GM21447 (cell line): ENCODE results near the gene TOMT.

Experiments used
- ATAC-seq: cut with Tn5 transposase; IDR thresholded peaks from one replicate; pipeline ENCODE4 v1.9.1; 2021; ENCODE audit not compliant: unreplicated experiment

TOMT gene, protein sequence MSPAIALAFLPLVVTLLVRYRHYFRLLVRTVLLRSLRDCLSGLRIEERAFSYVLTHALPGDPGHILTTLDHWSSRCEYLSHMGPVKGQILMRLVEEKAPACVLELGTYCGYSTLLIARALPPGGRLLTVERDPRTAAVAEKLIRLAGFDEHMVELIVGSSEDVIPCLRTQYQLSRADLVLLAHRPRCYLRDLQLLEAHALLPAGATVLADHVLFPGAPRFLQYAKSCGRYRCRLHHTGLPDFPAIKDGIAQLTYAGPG

DNA sequence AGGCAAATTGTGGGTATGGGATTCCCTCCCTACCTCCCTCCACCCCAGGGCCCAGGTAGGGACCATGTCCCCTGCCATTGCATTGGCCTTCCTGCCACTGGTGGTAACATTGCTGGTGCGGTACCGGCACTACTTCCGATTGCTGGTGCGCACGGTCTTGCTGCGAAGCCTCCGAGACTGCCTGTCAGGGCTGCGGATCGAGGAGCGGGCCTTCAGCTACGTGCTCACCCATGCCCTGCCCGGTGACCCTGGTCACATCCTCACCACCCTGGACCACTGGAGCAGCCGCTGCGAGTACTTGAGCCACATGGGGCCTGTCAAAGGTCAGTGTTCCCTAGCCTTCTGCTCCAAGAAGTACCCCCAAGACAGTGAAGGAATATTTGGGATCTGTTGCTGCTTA is at the start of gene TOMT:
Gene TOMT (plus strand): TSS at position 37 of the 400 bp plus-strand sequence. CDS start 28 bp downstream, at position 65.
- ATAC-seq: no peak

DNA sequence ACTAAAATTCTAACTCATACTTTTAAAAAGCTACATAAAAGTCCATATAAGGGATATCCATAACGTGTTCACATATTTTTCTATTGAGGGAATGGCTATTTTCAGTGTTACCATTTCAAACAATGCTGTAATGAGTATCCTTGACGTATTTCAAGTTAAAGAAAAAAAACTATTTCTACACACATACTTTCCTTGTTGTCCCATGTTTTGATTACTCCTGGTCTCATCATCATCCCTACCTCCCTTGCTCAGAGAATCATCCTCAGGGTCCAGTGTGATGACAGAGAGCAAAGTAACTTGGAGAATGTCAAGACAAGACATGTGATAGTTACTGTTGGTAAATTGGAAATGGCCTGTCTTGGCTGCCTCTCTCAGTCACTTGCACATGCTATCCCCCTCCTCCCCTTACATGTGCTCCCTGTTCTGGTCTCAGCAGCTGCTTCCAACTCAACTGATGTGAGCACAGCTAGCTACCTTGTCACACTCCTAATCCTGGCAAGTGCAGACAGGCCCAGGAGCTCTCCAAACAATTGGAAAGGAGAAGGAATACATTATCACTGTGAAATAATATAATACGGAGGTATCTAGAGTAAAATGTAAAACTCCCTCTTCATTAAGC is 47.2 kb upstream of the TOMT start:
- ATAC-seq: no peak

DNA sequence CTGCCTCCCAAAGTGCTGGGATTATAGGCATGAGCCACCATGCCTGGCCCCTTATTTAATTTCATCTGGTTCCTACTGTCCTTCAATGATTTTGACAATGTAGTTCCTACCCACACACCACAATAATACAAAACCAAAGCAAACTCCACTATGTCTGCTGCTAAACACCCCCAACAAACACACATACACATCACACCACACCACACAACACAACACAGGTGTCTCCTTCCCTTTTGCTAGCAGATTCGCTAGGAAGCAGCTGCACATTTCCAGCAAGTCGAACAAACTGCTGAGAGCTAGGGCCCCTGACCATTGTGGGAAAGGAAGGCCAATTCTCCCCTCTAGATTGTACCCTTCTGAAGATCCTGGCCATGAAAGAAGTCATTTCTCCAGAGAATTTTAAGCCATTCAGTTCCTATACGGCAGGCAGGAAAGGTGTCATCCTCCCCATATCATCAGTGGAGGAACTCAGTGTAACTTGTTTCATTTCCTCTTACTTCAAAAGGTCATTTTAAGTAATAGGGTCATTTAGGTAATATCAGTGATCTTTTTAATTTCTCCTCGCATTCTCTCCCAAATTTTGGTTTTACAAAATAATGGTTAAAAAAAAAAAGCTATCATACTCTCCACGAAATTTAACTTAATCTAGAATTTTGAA is 43.9 kb upstream of the TOMT start:
- ATAC-seq: no peak

DNA sequence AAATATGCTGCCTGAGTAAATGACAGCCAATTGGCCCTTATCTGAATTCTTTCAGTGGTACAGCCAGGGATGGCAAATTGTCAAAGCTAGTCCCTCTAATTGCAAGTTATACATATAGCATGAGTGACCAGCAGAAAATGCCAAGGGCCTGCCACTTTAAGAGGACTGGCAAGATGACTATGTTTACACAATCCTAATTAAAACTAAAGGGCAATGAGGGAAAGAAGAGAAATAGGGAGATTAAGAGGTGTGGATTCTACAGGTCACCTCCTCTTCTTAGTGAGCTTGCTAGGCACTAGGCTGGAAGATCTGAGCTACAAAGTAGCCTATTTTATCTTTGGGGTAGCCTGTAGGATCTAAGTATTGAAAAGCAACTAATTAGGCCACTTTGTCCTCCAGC is 38.9 kb upstream of the TOMT start:
- ATAC-seq: no peak

DNA sequence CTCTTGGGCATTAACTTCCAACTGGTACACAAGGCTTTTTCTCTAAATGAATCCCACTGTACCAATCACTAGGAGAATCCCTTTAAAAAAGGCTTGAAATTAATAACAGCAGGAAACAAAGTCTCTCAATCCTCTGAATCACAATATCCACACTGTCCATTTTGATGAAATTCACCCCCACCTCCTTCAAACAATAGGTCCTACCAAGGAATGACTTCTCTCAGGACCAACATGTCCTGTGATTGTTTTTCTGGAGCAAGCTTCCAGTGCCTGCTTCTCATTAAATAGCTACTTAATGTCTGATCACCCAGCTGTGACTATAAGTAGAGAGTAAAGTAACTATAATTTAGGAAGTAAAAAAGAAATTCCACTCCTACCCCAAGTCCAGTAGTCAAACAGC is 38.5 kb upstream of the TOMT start:
- no peak for ATAC-seq

DNA sequence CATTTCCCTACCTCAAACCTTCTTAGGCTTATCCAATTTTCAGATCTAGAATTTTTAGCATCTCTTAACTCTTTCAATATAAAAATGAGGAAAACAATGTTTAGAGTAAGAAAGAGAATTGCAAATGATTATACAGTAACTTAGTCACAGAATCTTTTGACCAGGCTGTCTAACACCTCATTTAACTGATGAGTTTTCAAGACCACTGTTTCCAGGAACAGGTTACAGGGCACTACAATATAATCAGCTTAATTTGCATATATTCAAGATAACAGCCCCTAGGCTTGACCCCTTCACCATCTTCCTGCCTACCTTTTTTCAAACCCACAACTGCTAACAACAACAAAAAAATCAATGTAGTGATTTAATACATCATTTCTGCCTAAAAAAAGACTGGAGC is 38.0 kb upstream of the TOMT start:
- no peak for ATAC-seq

DNA sequence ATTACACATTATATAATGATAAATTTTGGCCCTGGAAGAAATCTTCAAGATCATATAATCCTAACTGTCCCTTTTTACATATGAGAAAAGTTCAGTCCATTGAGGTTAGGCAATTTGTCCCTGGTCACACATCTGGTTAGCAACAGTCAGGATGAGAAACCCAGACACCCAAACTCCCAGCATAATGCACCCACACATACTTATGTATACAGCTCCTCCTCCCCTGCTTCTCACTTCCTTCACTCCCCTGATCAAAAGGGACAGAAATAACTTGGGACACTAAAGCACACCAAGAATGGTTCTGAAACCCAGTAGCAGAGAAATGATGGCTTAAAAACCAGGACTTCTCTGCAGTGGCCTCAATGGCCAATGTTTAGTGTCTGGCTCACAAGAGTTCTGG is 36.5 kb upstream of the TOMT start:
- no peak for ATAC-seq

DNA sequence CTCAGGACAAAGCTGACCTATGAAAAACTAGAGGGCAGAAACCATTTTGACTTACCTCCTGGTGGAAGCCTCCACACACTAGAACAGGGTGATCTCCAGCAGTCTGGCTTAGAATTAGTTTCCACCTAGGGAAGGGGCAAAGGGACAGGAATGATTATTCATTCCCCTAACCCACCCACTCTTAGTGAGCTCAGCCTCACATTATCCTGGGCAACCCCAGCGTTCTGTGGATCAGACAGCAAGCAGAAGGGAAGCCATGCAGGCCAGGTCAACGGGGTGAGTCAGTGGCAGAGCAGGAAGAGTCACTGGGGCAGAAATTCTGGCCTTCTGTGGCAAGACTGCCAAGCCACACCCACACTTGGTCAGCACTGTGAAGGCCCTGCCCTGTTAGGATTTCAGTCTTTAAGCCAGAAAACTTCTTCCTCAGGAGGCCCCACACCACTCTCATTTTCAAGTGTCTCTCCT is 35.9 kb upstream of the TOMT start:
- ATAC-seq: no peak

DNA sequence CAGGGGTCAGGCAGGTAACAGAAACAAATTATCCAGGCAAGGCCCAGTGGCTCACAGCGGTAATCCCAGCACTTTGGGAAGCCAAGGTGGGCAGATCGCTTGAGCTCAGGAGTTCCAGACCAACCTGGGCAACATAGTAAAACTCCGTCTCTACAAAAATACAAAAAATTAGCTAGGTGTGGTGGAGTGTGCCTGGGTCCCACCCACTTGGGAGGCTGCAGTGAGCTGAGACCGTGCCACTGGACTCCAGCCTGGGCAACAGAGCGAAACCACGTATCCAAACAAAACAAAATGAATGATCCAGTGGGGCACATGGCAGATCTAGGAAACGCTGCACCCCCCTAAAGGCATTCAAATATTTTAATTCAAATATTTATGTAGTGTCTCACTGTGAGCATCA is 35.2 kb upstream of the TOMT start:
- no peak for ATAC-seq

DNA sequence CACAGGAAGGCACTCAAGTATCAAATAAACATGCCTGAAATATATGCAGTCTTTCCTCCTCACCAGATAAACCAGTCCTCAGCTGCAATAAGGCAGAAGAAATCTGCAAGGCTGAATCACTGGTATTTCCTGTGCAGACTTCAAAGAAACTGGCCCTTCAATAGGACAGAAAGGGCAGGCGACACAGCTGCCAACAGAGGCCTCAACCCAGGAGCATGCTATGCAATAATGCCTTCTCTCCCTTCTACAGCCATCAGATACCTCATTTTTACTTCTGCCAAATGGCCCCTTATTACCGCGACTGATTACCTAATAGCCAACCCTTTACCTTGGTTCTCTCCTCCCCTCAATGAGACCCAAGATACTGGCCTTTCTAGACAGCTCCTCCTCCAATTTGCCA is 33.4 kb upstream of the TOMT start:
- no peak for ATAC-seq

DNA sequence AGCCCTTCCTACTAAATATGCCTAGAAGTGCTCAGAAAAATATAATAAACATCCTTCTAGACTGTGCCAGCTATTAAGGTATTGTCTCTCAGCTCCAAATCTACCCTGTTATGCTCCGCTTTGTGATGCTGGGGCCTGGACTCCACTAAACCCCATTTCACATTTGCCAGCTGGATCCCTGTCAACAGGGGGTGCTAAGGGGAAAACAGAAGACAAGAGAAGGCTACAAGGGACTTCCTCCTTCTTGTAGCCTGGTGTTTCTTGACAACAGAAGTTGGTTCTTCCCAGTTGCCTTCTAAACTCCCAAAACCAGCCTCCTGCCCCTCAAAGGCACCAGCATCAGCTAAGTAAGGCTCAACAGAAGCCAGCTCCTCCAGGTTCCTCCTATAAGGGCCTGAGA is 30.6 kb upstream of the TOMT start:
- no peak for ATAC-seq

DNA sequence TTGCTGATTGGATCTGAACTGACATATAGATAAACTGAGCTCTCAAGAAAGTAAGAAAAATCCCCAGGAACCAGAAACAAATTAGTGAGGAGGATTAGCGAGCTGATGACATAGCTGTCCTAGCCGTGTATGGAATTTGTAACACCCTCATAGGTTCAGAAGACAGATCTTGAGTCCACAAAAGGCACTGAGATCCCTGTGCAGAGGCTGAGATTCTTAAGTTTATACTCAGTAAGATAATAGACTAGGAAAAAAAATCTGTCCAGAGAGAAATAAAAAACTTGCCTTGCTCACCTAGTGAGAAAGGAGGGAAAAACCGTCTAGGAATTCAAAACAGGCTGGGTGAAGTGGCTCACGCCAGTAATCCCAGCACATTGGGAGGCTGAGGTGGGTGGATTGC is 30.0 kb upstream of the TOMT start:
- ATAC-seq: no peak

DNA sequence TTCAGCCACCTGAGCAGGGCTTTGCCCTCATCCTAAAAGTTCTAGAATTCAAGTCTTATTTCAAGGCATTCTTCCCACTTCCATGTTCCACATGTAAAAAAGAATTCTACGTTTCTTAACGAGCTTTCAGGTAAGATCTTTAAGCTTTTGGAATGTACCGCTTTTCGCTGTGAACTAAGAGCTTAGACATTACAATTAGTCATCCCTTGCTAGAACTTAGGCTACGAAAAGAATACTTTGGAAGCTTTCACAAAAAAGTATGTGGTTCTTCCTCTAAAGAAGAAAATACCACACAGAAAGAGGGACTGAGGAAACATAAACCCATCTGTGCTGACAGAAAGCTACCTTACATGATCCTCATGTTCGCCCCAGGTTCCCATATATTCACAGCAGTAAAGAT is 27.2 kb upstream of the TOMT start:
- no peak for ATAC-seq

DNA sequence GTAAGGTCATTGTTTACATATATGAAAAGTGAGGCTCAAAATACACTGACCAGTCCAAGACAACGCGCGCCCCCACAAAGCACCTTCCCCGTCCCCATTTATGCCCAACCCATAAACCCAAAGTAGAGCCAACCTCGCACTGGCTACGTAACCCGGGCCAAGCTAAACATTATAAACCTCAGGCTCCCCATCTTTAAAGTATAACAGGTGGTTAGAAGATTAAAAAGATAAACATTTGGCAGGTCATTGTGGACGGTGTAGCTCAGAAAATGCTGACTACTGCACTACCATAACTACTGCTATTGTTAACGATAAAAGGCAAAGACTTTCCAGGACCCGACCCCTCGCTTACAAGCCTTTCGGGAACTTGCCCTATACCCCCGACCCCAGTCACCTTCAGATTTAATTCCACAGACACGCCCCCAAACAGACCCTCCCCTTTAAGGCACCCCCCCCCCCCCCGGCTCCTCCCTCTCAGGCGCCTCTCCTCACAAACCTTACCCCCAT is 25.9 kb upstream of the TOMT start:
- ATAC-seq: no peak

DNA sequence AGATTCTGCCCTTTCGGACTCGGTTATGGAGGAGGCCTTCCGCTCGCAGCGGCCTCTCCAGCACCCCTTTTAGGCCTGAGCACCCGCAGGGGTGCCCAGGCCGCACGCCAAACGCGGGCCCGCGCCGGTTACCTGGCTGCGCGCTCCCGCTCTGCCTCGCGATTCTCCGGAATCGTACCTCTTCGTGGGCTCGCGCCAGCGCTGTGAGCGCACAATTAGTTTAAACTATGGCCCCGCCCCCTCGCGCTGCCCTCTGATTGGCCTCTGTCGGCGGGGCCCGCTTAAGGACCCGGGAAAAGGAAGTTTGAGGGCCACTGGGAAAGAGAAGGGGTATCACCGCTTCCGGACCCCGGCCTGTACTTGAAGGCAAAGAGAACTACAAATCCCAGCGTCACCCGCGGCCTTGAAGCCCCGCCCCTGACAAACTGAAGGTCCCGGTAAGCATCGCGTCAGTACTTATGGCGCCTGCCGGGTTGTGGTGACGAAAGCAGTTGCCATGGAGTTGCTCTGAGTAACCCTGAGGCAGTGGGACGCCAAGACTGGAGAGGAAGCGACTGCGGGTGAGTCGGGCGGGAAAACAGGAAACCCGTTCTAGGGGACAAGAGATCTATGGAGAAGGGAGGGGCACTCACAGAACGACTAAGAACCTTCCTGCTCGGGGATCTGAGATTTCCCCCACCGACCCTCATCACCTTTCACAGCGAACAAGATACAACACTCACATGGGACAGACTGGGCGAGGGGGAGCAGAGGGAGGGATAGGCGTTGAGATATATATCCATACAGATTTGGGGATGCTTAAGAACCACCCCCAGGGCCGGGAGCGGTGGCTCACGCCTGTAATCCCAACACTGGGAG is 25.2 kb upstream of the TOMT start, which contains the start of the genes LRRC51 and NUMA1:
Gene LRRC51 (plus strand): TSS at position 525 of the 858 bp plus-strand sequence. CDS start 8,234 bp downstream, outside the sequence.
Gene NUMA1 (minus strand): TSS at position 217 of the 858 bp plus-strand sequence. CDS start 44,599 bp downstream, outside the sequence.
- peak; percentile 92 for ATAC-seq

DNA sequence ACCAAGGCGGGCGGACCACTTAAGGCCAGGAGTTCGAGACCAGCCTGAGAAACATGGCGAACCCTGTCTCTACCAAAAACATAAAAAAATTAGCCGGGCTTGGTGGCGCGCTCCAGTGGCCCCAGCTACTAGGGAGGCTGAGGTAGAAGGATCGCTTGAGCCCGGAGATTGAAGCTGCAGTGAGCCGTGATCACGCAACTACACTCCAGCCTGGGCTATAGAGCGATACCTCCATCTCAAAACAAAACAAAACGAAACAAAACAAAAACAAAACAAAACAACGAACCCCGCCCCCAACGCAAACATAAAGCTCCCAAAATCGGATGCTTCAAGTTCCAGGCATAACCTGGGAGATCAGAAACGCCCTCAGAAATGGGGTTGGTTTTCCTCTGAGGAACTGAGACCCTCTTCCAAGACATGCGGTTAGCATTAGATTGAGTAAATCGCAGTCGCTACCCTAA is 24.5 kb upstream of the TOMT start:
- ATAC-seq: no peak

DNA sequence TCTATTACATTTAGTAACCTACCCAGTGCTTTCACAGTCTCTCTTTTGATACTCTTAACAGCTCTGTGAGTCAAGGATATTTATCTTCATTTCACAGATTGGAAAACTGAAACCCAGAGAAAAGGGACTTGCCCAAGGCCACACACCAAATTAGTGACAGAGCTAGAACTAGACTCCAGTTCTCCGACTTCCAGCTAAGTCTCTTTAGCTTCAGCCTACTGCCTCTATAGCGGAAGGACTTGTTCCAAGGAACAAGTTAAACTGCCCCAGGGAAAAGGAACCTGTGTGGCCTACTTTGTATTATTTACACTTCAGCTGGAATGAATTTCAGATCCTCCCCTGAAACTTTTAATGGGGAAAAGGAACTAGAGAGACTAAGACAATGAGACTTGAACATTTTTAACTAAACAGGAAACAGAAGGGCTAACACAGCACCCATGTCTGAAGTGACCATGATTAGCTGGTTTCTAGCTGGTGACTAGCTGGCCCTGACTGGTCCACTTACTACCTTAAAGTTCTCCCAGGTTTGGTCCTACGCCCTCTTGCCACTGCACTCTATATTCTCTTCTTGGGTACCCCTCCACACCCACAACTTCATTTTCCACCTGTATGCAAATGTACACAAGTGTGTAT is 23.8 kb upstream of the TOMT start:
- ATAC-seq: no peak

DNA sequence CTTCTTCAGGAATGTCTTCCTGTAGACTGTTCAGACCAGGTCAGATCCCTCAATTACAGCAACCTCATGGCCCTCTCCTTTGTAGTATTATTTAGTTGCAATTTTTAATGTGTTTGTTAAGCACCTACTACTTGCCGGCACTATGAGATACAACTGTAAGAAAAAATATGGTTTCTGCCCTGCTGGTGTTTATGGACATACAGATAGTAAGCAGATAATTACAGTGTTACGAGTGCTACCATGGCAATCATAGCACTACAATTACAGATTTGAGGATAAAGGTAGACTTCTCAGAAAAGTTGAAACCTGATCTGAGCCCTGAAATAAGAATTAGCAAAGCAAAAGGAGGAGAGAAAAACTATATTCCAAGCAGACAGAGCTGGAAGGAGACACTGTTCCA is 22.3 kb upstream of the TOMT start:
- no peak for ATAC-seq

DNA sequence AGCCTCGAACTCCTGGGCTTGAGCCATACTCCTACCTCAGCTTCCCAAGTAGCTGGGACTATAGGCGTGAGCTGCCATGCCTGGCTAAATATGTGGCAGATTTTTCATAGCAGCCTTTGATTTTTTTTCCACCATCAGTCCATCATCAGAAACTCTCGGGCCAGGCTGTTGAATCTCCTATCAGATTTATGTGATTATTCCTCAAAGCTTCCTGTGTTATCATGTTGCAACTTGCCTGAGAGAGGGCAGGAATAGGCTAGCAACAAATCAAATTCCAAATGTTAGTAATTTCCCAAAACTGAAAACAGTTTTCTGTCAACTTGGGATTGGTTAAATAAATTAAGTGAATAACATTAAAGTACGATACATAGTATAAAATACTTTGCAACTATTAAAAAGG is 21.6 kb upstream of the TOMT start:
- ATAC-seq: no peak

DNA sequence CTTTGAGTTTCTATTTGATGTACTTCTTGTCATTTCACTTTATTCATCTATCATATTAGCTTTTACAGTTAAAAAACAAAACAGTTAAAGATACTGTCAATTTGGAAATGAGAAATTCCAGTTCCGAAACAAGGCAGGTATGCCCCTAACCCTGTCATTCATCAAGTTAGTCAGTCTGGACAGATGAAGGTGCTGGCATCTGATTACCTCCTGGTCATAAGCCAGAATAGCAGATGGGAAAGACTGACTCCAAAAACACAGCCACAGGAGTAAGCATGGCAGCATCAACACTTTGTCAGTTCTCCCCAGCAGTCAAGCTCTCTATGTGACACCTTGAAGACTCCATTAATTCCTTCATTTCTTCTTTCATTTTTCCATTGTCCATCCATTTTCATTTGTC is 20.8 kb upstream of the TOMT start:
- ATAC-seq: no peak
